NT2/D1 (cell line): ENCODE data around the gene ATRAID.
"Not testable (repeated sequence)": the region's sequence is repeated elsewhere in the genome, so short reads cannot be mapped to it uniquely, and the experiment has no call there.

Experiments used
- SUZ12 ChIP-seq: IDR thresholded peaks from 2 replicates; pipeline ENCODE4 v1.6.1; 2011; ENCODE audit not compliant: insufficient read length, insufficient read depth; ENCODE audit errors: extremely low read depth
- YY1 ChIP-seq: IDR thresholded peaks from 2 replicates; pipeline ENCODE4 v1.6.1; 2011; ENCODE audit not compliant: insufficient read length, insufficient read depth
- ZNF274 ChIP-seq: IDR thresholded peaks from 2 replicates; pipeline ENCODE4 v1.6.1; 2011; ENCODE audit warnings: mild to moderate bottlenecking, low read depth, low read length

DNA sequence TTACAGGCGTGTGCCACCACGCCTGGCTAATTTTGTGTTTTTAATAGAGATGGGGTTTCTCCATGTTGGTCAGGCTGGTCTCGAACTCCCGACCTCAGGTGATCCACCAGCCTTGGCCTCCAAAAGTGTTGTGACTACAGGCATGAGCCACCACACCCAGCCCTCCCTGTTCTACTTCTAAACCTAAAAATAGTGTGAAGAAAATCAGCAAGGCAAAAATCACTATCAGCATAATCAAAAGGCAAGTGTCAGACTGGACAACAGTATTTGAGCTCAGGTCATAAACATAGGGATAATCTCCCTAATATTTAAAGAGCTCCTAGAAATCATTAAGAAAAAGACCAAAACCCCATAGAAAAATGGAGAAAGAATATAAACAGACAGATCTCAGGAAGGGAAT lies 36.1 kb upstream of the ATRAID start:
- TF ChIP-seq SUZ12, ZNF274, YY1: not testable (repeated sequence)
